Aorta (tissue), 5 donors: ENCODE measurements around the gene SLC1A4. TPM values are rescaled to one million over a fixed set of nuclear protein-coding genes. Genes with fewer than 3 reads are reported as not detected.

ENCODE experiments used
- ATAC-seq: fragments of 200-7000 bp; cut with Tn5 transposase; one replicate; pipeline ENCODE4 v1.9.1; 2022; ENCODE audit warnings: moderate library complexity; ENCODE audit not compliant: low FRiP score
- DNase-seq, 2 donors: peaks; one replicate each; pipeline ENCODE4 v3.0.0-alpha.2; 2020
- H3K27ac ChIP-seq, 2 donors: one replicate each; pipeline ENCODE4 v1.5.1; 2013; ENCODE audit warnings: low read length in 2 of 2, mild to moderate bottlenecking in 2 of 2, moderate library complexity in 2 of 2, control low read depth in 1 of 2, inconsistent platforms in 1 of 2, low read depth in 1 of 2
- H3K27me3 ChIP-seq, 2 donors: one replicate each; pipeline ENCODE4 v1.6.1; 2013; ENCODE audit warnings: control low read depth in 1 of 2, low read length in 1 of 2, mild to moderate bottlenecking in 1 of 2, moderate library complexity in 1 of 2; ENCODE audit not compliant: insufficient read depth in 2 of 2, control insufficient read depth in 1 of 2
- H3K36me3 ChIP-seq, 2 donors: one replicate each; pipeline ENCODE4 v1.6.1; 2013; ENCODE audit warnings: control low read depth in 1 of 2, low read length in 1 of 2, mild to moderate bottlenecking in 1 of 2; ENCODE audit not compliant: insufficient read depth in 2 of 2, control insufficient read depth in 1 of 2
- H3K4me1 ChIP-seq, 2 donors: one replicate each; pipeline ENCODE4 v1.6.1; 2013; ENCODE audit warnings: low read length in 2 of 2, control low read depth in 1 of 2, mild to moderate bottlenecking in 1 of 2, moderate library complexity in 1 of 2; ENCODE audit not compliant: insufficient read depth in 2 of 2, control insufficient read depth in 1 of 2
- H3K4me3 ChIP-seq, 2 donors: one replicate each; pipeline ENCODE4 v1.5.1; 2013; ENCODE audit warnings: low read length in 2 of 2, control low read depth in 1 of 2, mild to moderate bottlenecking in 1 of 2
- H3K9me3 ChIP-seq: one replicate; pipeline ENCODE4 v1.6.1; 2013; ENCODE audit warnings: mild to moderate bottlenecking, low read length; ENCODE audit not compliant: control insufficient read depth
- WGBS, 2 donors: extraction: QIAGEN DNeasy Blood & Tissue Kit; methylation state at CpG; one replicate each; pipeline ENCODE4 v1.1.7; 2013; 5-methylcytosine and 5-hydroxymethylcytosine counted together
- intact Hi-C, 2 donors: fragments of 100-400 bp; cut with DNase I; formaldehyde crosslinking; loops; one replicate each; pipeline versions ENCODE4 v1.14.2 to v1.15.0; 2022
- polyA plus RNA-seq, 2 donors: library from polyadenylated mRNA; stranded (reverse); fragments of 200-250 nt; gene quantifications; one replicate each; pipeline ENCODE4 v1.2.3, GENCODE V29; 2013
- total RNA-seq, 2 donors: library from RNA; stranded (reverse); fragmentation: NEBNext Ultra II Directional; extraction: Animal tissue kit (Norgen Biotek cat#: 25700); gene quantifications; one replicate each; pipeline ENCODE4 v1.2.1, GENCODE V29; 2021
- donor health status: healthy with polysubstance abuse.
- donor health status: Bipolar disorder and iron deficiency.
- donor health status: DM: no; HTN: no; CAD: no.
- donor health status: DM: no; HTN: no; CAD: no.
- donor health status: DM: yes; HTN: yes; CAD: no.

The SLC1A4 gene
- total and polyA plus RNA-seq, 4 donors: 6.9 to 26.4 (median 17.8) TPM

DNA sequence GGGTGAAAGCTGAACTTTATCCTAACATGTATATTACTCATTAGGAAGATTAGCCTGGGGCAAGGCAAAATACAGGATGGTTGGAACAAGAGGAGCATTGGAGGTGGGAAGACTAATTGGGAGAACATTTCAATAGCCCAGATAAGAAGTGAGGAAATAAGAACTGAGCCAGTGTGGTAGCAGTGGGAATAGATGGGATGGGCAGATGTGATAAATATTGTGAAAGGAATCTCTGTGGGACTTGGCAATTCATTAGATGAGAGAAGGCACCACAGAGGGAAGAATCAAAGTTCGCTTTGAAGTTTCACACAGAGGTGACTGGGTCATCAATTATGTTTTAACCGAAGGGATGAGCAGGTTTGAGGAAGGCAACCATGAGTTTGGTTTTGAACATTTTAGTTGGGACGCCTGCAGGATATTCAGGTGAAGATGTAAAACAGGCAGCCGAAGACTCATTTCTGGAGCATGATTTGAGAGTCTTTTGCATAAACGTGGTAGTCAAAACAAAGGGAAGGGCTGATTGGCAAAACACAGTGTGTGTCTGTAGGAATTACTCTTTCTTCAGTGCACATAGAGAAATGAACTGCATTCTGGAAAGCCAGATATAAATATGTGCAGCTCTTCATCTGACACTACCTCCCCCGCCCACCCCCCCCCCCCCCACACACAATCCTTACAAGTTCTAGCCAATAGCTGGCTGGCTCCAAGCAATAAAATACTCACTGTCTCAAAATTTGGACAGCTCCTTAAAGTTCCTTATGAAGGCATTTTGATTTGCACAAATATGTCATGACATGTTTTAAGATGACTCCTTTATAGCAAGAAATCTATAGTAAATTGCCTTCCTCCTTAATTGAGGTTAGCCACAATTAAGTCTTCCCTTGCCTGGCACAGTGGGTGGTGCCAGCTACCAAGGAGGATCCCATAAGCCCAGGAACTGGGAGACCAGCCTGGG, 1.9 kb upstream of the SLC1A4 start:
- Histone ChIP-seq H3K4me3 (peak overlapping the region; percentile 21 to 67), H3K36me3 (no peaks in the 10 kb centered on the region), H3K4me1 (peaks cover 0 to 3% of the 10 kb centered on the region in 2 donors), H3K27me3 (no peaks in the 10 kb centered on the region), H3K27ac (no peak overlapping the region), H3K9me3 (no peaks in the 10 kb centered on the region)
- WGBS, 2 donors: 39 to 47% methylated on average over 6 of the region's 6 CpGs
- intact Hi-C loops: no loop called here
- ATAC-seq: no peak
- DNase-seq: no peak

DNA sequence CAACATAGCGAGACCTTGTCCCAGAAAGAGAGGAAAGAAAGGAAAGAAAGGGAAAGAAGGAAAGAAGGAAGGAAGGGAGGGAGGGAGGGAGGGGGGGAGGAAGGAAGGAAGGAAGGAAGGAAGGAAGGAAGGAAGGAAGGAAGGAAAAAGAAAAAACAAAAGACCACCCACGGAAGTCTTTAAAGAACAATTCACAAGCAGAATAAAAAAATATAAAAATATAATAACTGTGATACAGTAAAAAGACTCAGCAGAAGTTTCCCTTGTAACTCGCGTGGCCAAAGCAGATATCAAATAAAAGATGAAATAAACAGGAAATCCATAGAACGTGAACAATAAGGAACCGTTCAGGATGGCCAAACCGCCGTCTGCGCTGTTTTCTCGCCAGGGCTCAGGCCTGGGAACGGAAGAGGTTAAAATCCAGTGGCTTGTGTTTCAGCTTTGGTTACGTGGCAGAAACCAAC, 1.2 kb upstream of the SLC1A4 start:
- no peak for DNase-seq
- Histone ChIP-seq H3K4me1 (peaks cover 2 to 6% of the 10 kb centered on the region in 2 donors), H3K4me3 (peak overlapping the region; percentile 67 to 80), H3K9me3 (no peaks in the 10 kb centered on the region), H3K36me3 (no peaks in the 10 kb centered on the region), H3K27me3 (no peaks in the 10 kb centered on the region), H3K27ac (peak overlapping the region; percentile 80 to 97)
- no peak for ATAC-seq
- intact Hi-C loops: no loop called here
- 0 to 2% methylated on average over 12 of the region's 12 CpGs for WGBS, 2 donors

DNA sequence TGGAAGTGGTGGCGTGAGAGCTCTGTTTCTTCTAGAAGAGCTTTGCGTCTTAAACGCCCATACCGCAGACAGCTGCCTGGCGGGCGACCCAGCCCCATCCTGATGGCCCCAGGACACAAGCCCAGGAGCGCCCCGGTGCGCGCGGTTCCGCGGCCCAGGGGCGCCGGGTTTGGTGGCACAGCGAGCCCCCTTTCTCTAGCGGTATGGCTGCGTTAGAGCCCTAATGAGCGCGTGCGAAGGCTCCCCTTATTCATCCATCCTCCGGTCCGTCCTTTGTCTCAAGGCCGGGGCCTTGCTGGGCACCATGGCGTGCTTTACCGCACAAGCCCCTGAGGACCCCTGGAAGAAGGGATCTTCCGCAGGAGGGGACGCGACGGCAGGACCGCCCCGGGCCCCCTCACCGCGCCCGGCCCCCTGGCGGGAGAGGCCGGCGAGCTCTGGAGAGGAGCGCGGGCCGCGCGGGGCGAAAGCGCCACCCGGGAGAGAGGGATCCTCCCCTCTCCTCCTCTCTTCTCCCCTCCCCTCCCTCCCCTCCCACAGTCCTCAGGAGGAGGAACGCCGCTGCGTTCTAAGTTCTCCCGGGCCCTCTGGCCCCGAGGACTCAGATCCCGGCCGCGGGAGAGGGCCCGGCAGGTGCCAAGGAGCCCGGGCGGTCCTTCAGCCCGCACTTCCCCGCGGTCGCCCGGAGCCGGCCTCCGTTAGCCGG, 626 bp upstream of the SLC1A4 start:
- Histone ChIP-seq H3K4me3 (peak overlapping the region; percentile 67 to 80), H3K27ac (peak overlapping the region; percentile 80 to 97), H3K4me1 (peaks cover 2 to 6% of the 10 kb centered on the region in 2 donors), H3K27me3 (no peaks in the 10 kb centered on the region), H3K9me3 (no peaks in the 10 kb centered on the region), H3K36me3 (no peaks in the 10 kb centered on the region)
- peak; percentile 89 for ATAC-seq
- intact Hi-C loops: no loop called here
- DNase-seq: peak; percentile 79 to 84
- WGBS, 2 donors: 0% methylated on average over 51 to 65 of the region's 65 CpGs

DNA sequence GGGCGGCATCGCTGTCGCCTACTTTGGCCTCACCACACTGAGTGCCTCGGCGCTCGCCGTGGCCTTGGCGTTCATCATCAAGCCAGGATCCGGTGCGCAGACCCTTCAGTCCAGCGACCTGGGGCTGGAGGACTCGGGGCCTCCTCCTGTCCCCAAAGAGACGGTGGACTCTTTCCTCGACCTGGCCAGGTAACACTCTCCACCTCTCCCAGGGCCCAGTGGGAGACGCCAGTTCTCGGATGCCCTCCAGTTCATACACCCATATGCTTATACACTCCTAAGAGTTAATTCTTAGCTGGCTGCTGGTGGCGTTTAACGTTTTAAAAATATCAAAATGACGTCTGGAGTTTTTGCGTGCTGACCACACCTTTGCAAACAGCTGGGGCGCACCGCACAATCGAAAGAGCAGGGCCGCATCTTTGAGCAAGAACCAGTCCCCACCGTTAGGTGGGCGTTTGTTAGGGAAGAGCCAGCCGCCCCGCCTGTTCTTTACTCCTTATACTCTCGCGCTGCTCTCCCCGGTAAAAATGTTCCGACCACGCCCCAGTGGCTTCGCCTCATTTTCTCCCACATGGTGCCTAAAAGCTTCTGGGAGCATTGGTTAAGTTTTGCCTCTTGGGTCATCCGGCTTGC, 899 bp downstream of the SLC1A4 start:
- no peaks in the 10 kb centered on the region for H3K9me3 ChIP-seq
- no peaks in the 10 kb centered on the region for H3K36me3 ChIP-seq
- DNase-seq (peak in 1 of 2 donors; percentile 76), ATAC-seq (no peak)
- H3K27ac ChIP-seq: peak overlapping the region; percentile 20 to 90
- H3K4me1 ChIP-seq: peaks cover 2 to 6% of the 10 kb centered on the region in 2 donors
- no peaks in the 10 kb centered on the region for H3K27me3 ChIP-seq
- H3K4me3 ChIP-seq: peak overlapping the region; percentile 66 to 83
- intact Hi-C loops: no loop called here
- 1 to 3% methylated on average over 35 of the region's 35 CpGs for WGBS, 2 donors

DNA sequence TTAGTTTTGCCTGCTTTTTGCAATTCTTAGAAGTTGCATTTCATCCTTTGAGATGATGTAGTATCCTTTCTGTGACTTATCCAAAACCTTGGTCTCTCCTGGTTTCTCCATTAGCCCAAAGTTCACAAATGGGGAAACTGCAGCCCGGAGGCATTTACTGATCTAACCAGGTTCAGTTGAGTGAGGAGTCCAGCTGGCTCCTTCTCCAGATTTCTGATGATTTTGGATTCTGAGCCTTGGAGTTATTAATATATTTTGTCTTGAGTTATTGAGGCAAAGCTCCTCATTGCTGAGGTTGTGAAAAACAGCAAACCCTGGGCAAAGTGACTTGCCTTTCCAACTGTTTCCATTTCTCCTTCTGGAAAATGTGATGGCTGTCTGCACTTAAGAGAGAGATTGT, 1.7 kb downstream of the SLC1A4 start:
- Histone ChIP-seq H3K4me1 (peaks cover 2 to 6% of the 10 kb centered on the region in 2 donors), H3K27ac (peak overlapping the region in 1 of 2 donors; percentile 6), H3K4me3 (peak overlapping the region; percentile 66 to 83), H3K27me3 (no peaks in the 10 kb centered on the region), H3K9me3 (no peaks in the 10 kb centered on the region), H3K36me3 (no peaks in the 10 kb centered on the region)
- DNase-seq (no peak), ATAC-seq (no peak)
- WGBS, 2 donors: 3 to 8% methylated on average over 1 of the region's 1 CpG
- intact Hi-C loops: no loop called here

DNA sequence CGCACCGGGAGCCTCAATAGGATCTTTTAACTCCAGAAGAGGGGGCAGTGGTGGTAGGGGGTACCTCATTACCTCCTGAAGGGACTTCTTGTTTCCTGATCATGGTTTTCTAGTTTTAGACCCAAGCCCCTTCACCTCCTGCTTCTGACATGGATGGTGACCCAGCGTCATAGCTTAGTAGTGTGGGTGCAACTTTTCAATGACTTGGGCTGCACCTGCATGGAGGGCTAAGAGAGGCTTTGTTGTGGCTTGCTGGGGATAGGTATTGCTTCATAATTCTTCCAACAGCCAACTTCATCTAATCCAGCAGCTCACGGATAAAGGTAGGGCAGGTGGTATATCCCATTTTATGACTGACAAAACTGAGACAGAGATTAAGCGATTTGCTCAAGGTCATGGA, 3.0 kb downstream of the SLC1A4 start:
- ATAC-seq (no peak), DNase-seq (no peak)
- Histone ChIP-seq H3K27me3 (no peaks in the 10 kb centered on the region), H3K36me3 (no peaks in the 10 kb centered on the region), H3K4me3 (no peak overlapping the region), H3K4me1 (peaks cover 2 to 6% of the 10 kb centered on the region in 2 donors), H3K9me3 (no peaks in the 10 kb centered on the region), H3K27ac (no peak overlapping the region)
- 78 to 90% methylated on average over 5 of the region's 5 CpGs for WGBS, 2 donors
- intact Hi-C loops: no loop called here

DNA sequence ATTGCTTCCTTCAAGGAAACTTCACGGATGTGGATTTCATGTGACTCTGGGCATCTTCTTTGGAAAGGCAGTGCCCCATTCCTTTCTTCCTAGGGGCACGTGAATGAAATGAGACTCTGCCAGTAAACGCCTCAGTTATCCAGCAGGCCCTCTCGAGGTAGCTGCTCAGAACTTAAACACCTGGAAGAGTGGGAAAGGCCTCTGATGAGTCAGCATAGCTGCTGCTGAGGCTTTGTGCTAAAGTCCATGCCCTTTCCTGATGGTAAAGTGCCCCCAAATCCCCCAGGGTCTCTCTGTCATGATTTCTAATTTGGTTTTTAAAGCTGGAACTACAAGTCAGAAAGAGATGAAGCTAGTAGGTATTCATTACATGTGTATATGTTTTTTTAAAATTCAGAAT, 3.8 kb downstream of the SLC1A4 start:
- ATAC-seq (no peak), DNase-seq (no peak)
- Histone ChIP-seq H3K36me3 (no peaks in the 10 kb centered on the region), H3K27ac (no peak overlapping the region), H3K4me1 (peaks cover 2 to 6% of the 10 kb centered on the region in 2 donors), H3K27me3 (no peaks in the 10 kb centered on the region), H3K4me3 (no peak overlapping the region), H3K9me3 (no peaks in the 10 kb centered on the region)
- intact Hi-C loops: no loop called here
- WGBS, 2 donors: 50 to 64% methylated on average over 4 of the region's 4 CpGs

DNA sequence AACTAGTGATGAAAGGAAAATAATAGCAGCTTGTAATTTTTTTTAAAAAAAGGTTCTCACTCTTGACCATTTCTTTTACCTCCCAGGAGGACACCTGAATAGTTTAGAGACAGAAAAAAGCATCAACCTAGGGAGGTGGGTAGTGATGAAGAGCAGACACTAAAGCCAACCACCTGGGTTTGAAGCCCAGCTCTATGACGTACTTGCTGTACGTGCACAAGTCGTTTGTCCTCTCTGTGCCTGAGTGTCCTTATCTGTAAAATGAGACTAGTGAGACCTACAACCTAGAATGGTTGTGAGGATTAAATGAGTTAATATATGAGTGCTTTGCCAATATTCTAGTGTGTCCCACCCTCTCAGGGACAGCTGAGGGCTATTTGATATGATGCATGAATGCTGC, 5.8 kb downstream of the SLC1A4 start:
- peaks cover 4 to 6% of the 10 kb centered on the region in 2 donors for H3K4me1 ChIP-seq
- DNase-seq (no peak), ATAC-seq (no peak)
- H3K9me3 ChIP-seq: no peaks in the 10 kb centered on the region
- 76 to 79% methylated on average over 3 of the region's 3 CpGs for WGBS, 2 donors
- no peak overlapping the region for H3K4me3 ChIP-seq
- H3K27me3 ChIP-seq: no peaks in the 10 kb centered on the region
- H3K27ac ChIP-seq: no peak overlapping the region
- no peaks in the 10 kb centered on the region for H3K36me3 ChIP-seq
- intact Hi-C loops: no loop called here
